Natural killer cell (primary cell): ENCODE measurements around the gene BIN1. TPM values are rescaled to one million over a fixed set of nuclear protein-coding genes. Genes with fewer than 3 reads are reported as not detected.

Source experiments
- ATAC-seq, 3 donors: fragments of 150-1000 bp in 2 of 3; fragments of 200-7000 bp in 1 of 3; cut with Tn5 transposase; 1 replicate in 1 of 3; 2 replicates in 2 of 3; pipeline ENCODE4 v1.10.0; 2021; ENCODE audit warnings: mild to moderate bottlenecking in 2 of 3, moderate library complexity in 2 of 3
- DNase-seq, 2 donors: peaks; one replicate each; pipeline versions ENCODE4 v3.0.0 to v3.0.0-alpha.2; 2013 to 2021; ENCODE audit warnings: mixed read lengths in 1 of 2
- H3K27ac ChIP-seq: one replicate; pipeline ENCODE4 v1.5.1; 2013; ENCODE audit warnings: mild to moderate bottlenecking, low read length
- H3K27me3 ChIP-seq: one replicate; pipeline ENCODE4 v1.6.1; 2013; ENCODE audit warnings: low read length; ENCODE audit not compliant: control insufficient read depth, insufficient read depth
- H3K36me3 ChIP-seq: one replicate; pipeline ENCODE4 v1.6.1; 2013; ENCODE audit warnings: low read length; ENCODE audit not compliant: control insufficient read depth, insufficient read depth
- H3K4me1 ChIP-seq: one replicate; pipeline ENCODE4 v1.6.1; 2013; ENCODE audit warnings: low read length; ENCODE audit not compliant: control insufficient read depth, insufficient read depth
- H3K4me3 ChIP-seq: one replicate; pipeline ENCODE4 v1.5.1; 2013; ENCODE audit warnings: low read length
- H3K9me3 ChIP-seq: one replicate; pipeline ENCODE4 v1.6.1; 2013; ENCODE audit warnings: low read length; ENCODE audit not compliant: control insufficient read depth, insufficient read depth
- H3K27ac Mint-ChIP-seq, 2 donors: one replicate each; pipeline ENCODE4 v1.8.0; 2022; ENCODE audit warnings: mild to moderate bottlenecking in 2 of 2, mixed read lengths in 2 of 2, moderate library complexity in 1 of 2
- H3K27me3 Mint-ChIP-seq, 2 donors: one replicate each; pipeline ENCODE4 v1.8.0; 2022; ENCODE audit warnings: low read depth in 2 of 2, mixed read lengths in 2 of 2
- H3K36me3 Mint-ChIP-seq: one replicate; pipeline ENCODE4 v1.8.0; 2022; ENCODE audit warnings: mixed read lengths
- H3K4me1 Mint-ChIP-seq, 2 donors: one replicate each; pipeline ENCODE4 v1.8.0; 2022; ENCODE audit warnings: mixed read lengths in 2 of 2
- H3K4me3 Mint-ChIP-seq: one replicate; pipeline ENCODE4 v1.8.0; 2022; ENCODE audit warnings: mild to moderate bottlenecking, moderate library complexity, mixed read lengths
- H3K9me3 Mint-ChIP-seq, 2 donors: one replicate each; pipeline ENCODE4 v1.8.0; 2022; ENCODE audit warnings: mixed read lengths in 2 of 2
- CTCF ChIP-seq: fragments of 200-600 bp; IDR thresholded peaks from one replicate; pipeline ENCODE4 v1.8.0; 2022; ENCODE audit warnings: antibody characterized with exemption
- WGBS: methylation state at CpG from one replicate; pipeline ENCODE4 v1.1.7; 2013; ENCODE audit warnings: missing lambda C conversion rate; ENCODE audit not compliant: insufficient coverage; 5-methylcytosine and 5-hydroxymethylcytosine counted together
- intact Hi-C: fragments of 100-400 bp; cut with micrococcal nuclease; formaldehyde crosslinking; loops from one replicate; pipeline ENCODE4 v1.14.2; 2022
- total RNA-seq, 4 donors: library from RNA; stranded (reverse); fragments of 120-200 nt in 1 of 4; gene quantifications; one replicate each; pipeline versions ENCODE4 v1.2.3 to v1.2.4, GENCODE V29; 2013 to 2022

BIN1 gene
- total RNA-seq, 3 donors from 2014 or later (not counting 1 experiment from before 2014, with no cell fraction given) = 73.5 to 131 (median 107) TPM

- Histone ChIP-seq H3K36me3 (peaks cover 69% of the 10 kb centered on the region), H3K27ac (no peak overlapping the region), H3K4me1 (peaks cover 29% of the 10 kb centered on the region), H3K27me3 (no peaks in the 10 kb centered on the region), H3K9me3 (no peaks in the 10 kb centered on the region), H3K4me3 (no peak overlapping the region)
- ATAC-seq (no peak), DNase-seq (no peak)
- WGBS = 82% methylated on average over 18 of the region's 23 CpGs
- no peak for TF ChIP-seq CTCF
- Mint-ChIP-seq H3K27ac (peak overlapping the region in 1 of 2 donors; percentile 24), H3K4me3 (no peak overlapping the region), H3K9me3 (no peaks in the 10 kb centered on the region), H3K36me3 (no peaks in the 10 kb centered on the region), H3K27me3 (no peaks in the 10 kb centered on the region), H3K4me1 (peaks cover 0 to 19% of the 10 kb centered on the region in 2 donors)
- intact Hi-C loops = no loop called here
Observed at GRCh38 chr2:127061375-127062273, 45.3 kb downstream of the BIN1 start.

- DNase-seq (no peak), ATAC-seq (no peak)
- H3K36me3 ChIP-seq = peaks cover 64% of the 10 kb centered on the region
- Mint-ChIP-seq H3K36me3 (no peaks in the 10 kb centered on the region), H3K9me3 (no peaks in the 10 kb centered on the region), H3K4me1 (peaks cover 4 to 10% of the 10 kb centered on the region in 2 donors), H3K4me3 (no peak overlapping the region), H3K27me3 (no peaks in the 10 kb centered on the region), H3K27ac (peak overlapping the region in 1 of 2 donors; percentile 38)
- H3K4me3 ChIP-seq = no peak overlapping the region
- no peaks in the 10 kb centered on the region for H3K27me3 ChIP-seq
- intact Hi-C loops = no loop called here
- no peak overlapping the region for H3K27ac ChIP-seq
- no peak for TF ChIP-seq CTCF
- no peaks in the 10 kb centered on the region for H3K9me3 ChIP-seq
- peaks cover 17% of the 10 kb centered on the region for H3K4me1 ChIP-seq
- WGBS = 96% methylated on average over 30 of the region's 30 CpGs
Observed at GRCh38 chr2:127060264-127060945, 46.5 kb downstream of the BIN1 start.

- no peak overlapping the region for H3K27ac ChIP-seq
- no peaks in the 10 kb centered on the region for H3K9me3 ChIP-seq
- Mint-ChIP-seq H3K4me3 (no peak overlapping the region), H3K27ac (no peak overlapping the region), H3K27me3 (no peaks in the 10 kb centered on the region), H3K9me3 (no peaks in the 10 kb centered on the region), H3K36me3 (no peaks in the 10 kb centered on the region), H3K4me1 (peaks cover 4 to 5% of the 10 kb centered on the region in 2 donors)
- peaks cover 69% of the 10 kb centered on the region for H3K36me3 ChIP-seq
- ATAC-seq (no peak), DNase-seq (no peak)
- no peaks in the 10 kb centered on the region for H3K27me3 ChIP-seq
- H3K4me1 ChIP-seq = peaks cover 9% of the 10 kb centered on the region
- H3K4me3 ChIP-seq = no peak overlapping the region
- no peak for TF ChIP-seq CTCF
- WGBS = 98% methylated on average over 10 of the region's 10 CpGs
- intact Hi-C loops = no loop called here
Observed at GRCh38 chr2:127059559-127059958, 47.4 kb downstream of the BIN1 start.
